GM23338 (cell line): Measurements from ENCODE around the gene COPB1. TPM values are rescaled to one million over a fixed set of nuclear protein-coding genes. Genes with fewer than 3 reads are reported as not detected.

ENCODE experiments used
- ATAC-seq: fragments of 200-7000 bp; cut with Tn5 transposase; 3 replicates; pipeline ENCODE4 v1.9.1; 2020
- DNase-seq: peaks from one replicate; pipeline ENCODE4 v3.0.0-alpha.2; 2015; ENCODE audit warnings: low spot score
- H2AFZ ChIP-seq: fragments of 200-600 bp; sonication (generic); 2 replicates; pipeline ENCODE4 v1.8.0; 2016; ENCODE audit warnings: antibody characterized with exemption, mild to moderate bottlenecking, moderate library complexity
- H3F3A ChIP-seq: fragments of 200-600 bp; sonication (generic); replicated peaks from 2 replicates; pipeline ENCODE4 v1.8.0; 2017; ENCODE audit warnings: antibody characterized with exemption, mixed run types, low read depth
- H3K27ac ChIP-seq: fragments of 200-600 bp; sonication (generic); 2 replicates; pipeline ENCODE4 v1.6.1; 2016; ENCODE audit warnings: low read depth
- H3K27me3 ChIP-seq: fragments of 200-600 bp; sonication (generic); 2 replicates; pipeline ENCODE4 v1.8.0; 2016; ENCODE audit warnings: mild to moderate bottlenecking, mixed run types, moderate library complexity; ENCODE audit not compliant: insufficient read depth
- H3K36me3 ChIP-seq: fragments of 200-600 bp; sonication (generic); 2 replicates; pipeline ENCODE4 v1.8.0; 2016; ENCODE audit warnings: mild to moderate bottlenecking; ENCODE audit not compliant: insufficient read depth
- H3K4me1 ChIP-seq: fragments of 200-600 bp; sonication (generic); 2 replicates; pipeline ENCODE4 v1.8.0; 2016; ENCODE audit warnings: mild to moderate bottlenecking, moderate library complexity; ENCODE audit not compliant: insufficient read depth
- H3K4me2 ChIP-seq: fragments of 200-600 bp; sonication (generic); 2 replicates; pipeline ENCODE4 v1.7.1; 2017; ENCODE audit warnings: mixed run types
- H3K4me3 ChIP-seq: fragments of 200-600 bp; sonication (generic); 2 replicates; pipeline ENCODE4 v1.6.1; 2016; ENCODE audit warnings: mixed run types
- H3K79me2 ChIP-seq: fragments of 200-600 bp; sonication (generic); replicated peaks from 2 replicates; pipeline ENCODE4 v1.8.0; 2017; ENCODE audit warnings: mild to moderate bottlenecking; ENCODE audit not compliant: insufficient read depth
- H3K9me2 ChIP-seq: fragments of 200-600 bp; sonication (generic); 2 replicates; pipeline ENCODE4 v1.8.0; 2017; ENCODE audit not compliant: insufficient read depth
- H4K20me1 ChIP-seq: fragments of 200-600 bp; sonication (generic); replicated peaks from 2 replicates; pipeline ENCODE4 v1.8.0; 2017; ENCODE audit warnings: mild to moderate bottlenecking; ENCODE audit not compliant: insufficient read depth
- H3K27ac Mint-ChIP-seq: 2 replicates; pipeline ENCODE4 v1.8.0; 2020; ENCODE audit warnings: inconsistent platforms, mild to moderate bottlenecking, moderate library complexity, mixed read lengths
- H3K27me3 Mint-ChIP-seq: 3 replicates; pipeline ENCODE4 v1.8.0; 2022; ENCODE audit warnings: low read depth, mild to moderate bottlenecking, moderate library complexity, mixed read lengths, inconsistent platforms; ENCODE audit not compliant: insufficient read depth, poor library complexity
- H3K36me3 Mint-ChIP-seq: 3 replicates; pipeline ENCODE4 v1.8.0; 2021; ENCODE audit warnings: low read depth, mild to moderate bottlenecking, inconsistent platforms, moderate library complexity, mixed read lengths
- H3K4me1 Mint-ChIP-seq: 3 replicates; pipeline ENCODE4 v1.8.0; 2020; ENCODE audit warnings: mild to moderate bottlenecking, inconsistent platforms, mixed read lengths
- H3K4me3 Mint-ChIP-seq: 3 replicates; pipeline ENCODE4 v1.8.0; 2021; ENCODE audit warnings: moderate library complexity, mild to moderate bottlenecking, inconsistent platforms, mixed read lengths
- H3K9me3 Mint-ChIP-seq: 3 replicates; pipeline ENCODE4 v1.8.0; 2020; ENCODE audit warnings: moderate library complexity, mild to moderate bottlenecking, inconsistent platforms, mixed read lengths
- CREB1 ChIP-seq: fragments of 250-450 bp; sonication (Bioruptor Pico); IDR thresholded peaks from 2 replicates; pipeline ENCODE4 v1.5.0; 2020; ENCODE audit warnings: low read depth, mild to moderate bottlenecking, moderate library complexity
- CTCF ChIP-seq, 2 experiments: fragments of 200-600 bp in 1 of 2; sonication (generic) in 1 of 2; conservative IDR thresholded peaks; 2 replicates each; pipeline versions ENCODE4 v1.5.1 to v1.6.1; 2016 to 2017; ENCODE audit warnings: antibody characterized with exemption in 2 of 2, low read depth in 2 of 2, mild to moderate bottlenecking in 2 of 2, moderate library complexity in 1 of 2
- EZH2 ChIP-seq: fragments of 200-600 bp; sonication (generic); IDR thresholded peaks from one replicate; pipeline ENCODE4 v1.8.0; 2017; ENCODE audit warnings: antibody characterized with exemption, mild to moderate bottlenecking, low read depth; ENCODE audit not compliant: unreplicated experiment
- EZH2phosphoT487 ChIP-seq: fragments of 200-600 bp; sonication (generic); IDR thresholded peaks from one replicate; pipeline ENCODE4 v1.8.1; 2018; ENCODE audit warnings: antibody characterized with exemption; ENCODE audit not compliant: unreplicated experiment
- JUNB ChIP-seq: IDR thresholded peaks from one replicate; pipeline ENCODE4 v1.6.1; 2016; ENCODE audit warnings: antibody characterized with exemption; ENCODE audit not compliant: unreplicated experiment
- NANOG ChIP-seq: IDR thresholded peaks from 2 replicates; pipeline ENCODE4 v1.6.1; 2016; ENCODE audit warnings: antibody characterized with exemption, borderline replicate concordance
- POLR2AphosphoS5 ChIP-seq: IDR thresholded peaks from 2 replicates; pipeline ENCODE4 v1.6.1; 2016; ENCODE audit warnings: antibody characterized with exemption, low read depth
- STAT1 ChIP-seq: IDR thresholded peaks from one replicate; pipeline ENCODE4 v1.6.1; 2016; ENCODE audit warnings: antibody characterized with exemption; ENCODE audit not compliant: unreplicated experiment
- ZNF114 ChIP-seq: fragments of 250-450 bp; sonication (Bioruptor Pico); IDR thresholded peaks from 2 replicates; pipeline ENCODE4 v1.5.0; 2020; ENCODE audit warnings: mild to moderate bottlenecking, moderate library complexity
- ZNF331 ChIP-seq: fragments of 250-450 bp; sonication (Bioruptor Pico); IDR thresholded peaks from 2 replicates; pipeline ENCODE4 v1.5.0; 2020; ENCODE audit warnings: low read depth, mild to moderate bottlenecking, moderate library complexity
- polyA plus RNA-seq: library from polyadenylated mRNA; unstranded; fragments of >200 nt; fragmentation: Nextera tagmentation; extraction: Ambion mirVana; gene quantifications from 2 replicates; pipeline ENCODE4 v1.2.1, GENCODE V29; 2016
- total RNA-seq: library from RNA; depleted of rRNA; stranded (reverse); fragments of >200 nt; shearing (Covaris generic); gene quantifications from 2 replicates; pipeline ENCODE4 v1.2.3, GENCODE V29; 2014
- TF ChIP-seq, protein P1 (sequence below): fragments of 250-450 bp; sonication (Bioruptor Pico); IDR thresholded peaks from 2 replicates; pipeline ENCODE4 v1.5.0; 2020; ENCODE audit warnings: mild to moderate bottlenecking, moderate library complexity
- TF ChIP-seq, protein P2 (sequence below): IDR thresholded peaks from 2 replicates; pipeline ENCODE4 v1.6.1; 2016; ENCODE audit warnings: antibody characterized with exemption

The COPB1 gene
- total and polyA plus RNA-seq, 2 experiments from 2014 or later = 42.3 to 104 TPM

- TF ChIP-seq, protein P1, sequence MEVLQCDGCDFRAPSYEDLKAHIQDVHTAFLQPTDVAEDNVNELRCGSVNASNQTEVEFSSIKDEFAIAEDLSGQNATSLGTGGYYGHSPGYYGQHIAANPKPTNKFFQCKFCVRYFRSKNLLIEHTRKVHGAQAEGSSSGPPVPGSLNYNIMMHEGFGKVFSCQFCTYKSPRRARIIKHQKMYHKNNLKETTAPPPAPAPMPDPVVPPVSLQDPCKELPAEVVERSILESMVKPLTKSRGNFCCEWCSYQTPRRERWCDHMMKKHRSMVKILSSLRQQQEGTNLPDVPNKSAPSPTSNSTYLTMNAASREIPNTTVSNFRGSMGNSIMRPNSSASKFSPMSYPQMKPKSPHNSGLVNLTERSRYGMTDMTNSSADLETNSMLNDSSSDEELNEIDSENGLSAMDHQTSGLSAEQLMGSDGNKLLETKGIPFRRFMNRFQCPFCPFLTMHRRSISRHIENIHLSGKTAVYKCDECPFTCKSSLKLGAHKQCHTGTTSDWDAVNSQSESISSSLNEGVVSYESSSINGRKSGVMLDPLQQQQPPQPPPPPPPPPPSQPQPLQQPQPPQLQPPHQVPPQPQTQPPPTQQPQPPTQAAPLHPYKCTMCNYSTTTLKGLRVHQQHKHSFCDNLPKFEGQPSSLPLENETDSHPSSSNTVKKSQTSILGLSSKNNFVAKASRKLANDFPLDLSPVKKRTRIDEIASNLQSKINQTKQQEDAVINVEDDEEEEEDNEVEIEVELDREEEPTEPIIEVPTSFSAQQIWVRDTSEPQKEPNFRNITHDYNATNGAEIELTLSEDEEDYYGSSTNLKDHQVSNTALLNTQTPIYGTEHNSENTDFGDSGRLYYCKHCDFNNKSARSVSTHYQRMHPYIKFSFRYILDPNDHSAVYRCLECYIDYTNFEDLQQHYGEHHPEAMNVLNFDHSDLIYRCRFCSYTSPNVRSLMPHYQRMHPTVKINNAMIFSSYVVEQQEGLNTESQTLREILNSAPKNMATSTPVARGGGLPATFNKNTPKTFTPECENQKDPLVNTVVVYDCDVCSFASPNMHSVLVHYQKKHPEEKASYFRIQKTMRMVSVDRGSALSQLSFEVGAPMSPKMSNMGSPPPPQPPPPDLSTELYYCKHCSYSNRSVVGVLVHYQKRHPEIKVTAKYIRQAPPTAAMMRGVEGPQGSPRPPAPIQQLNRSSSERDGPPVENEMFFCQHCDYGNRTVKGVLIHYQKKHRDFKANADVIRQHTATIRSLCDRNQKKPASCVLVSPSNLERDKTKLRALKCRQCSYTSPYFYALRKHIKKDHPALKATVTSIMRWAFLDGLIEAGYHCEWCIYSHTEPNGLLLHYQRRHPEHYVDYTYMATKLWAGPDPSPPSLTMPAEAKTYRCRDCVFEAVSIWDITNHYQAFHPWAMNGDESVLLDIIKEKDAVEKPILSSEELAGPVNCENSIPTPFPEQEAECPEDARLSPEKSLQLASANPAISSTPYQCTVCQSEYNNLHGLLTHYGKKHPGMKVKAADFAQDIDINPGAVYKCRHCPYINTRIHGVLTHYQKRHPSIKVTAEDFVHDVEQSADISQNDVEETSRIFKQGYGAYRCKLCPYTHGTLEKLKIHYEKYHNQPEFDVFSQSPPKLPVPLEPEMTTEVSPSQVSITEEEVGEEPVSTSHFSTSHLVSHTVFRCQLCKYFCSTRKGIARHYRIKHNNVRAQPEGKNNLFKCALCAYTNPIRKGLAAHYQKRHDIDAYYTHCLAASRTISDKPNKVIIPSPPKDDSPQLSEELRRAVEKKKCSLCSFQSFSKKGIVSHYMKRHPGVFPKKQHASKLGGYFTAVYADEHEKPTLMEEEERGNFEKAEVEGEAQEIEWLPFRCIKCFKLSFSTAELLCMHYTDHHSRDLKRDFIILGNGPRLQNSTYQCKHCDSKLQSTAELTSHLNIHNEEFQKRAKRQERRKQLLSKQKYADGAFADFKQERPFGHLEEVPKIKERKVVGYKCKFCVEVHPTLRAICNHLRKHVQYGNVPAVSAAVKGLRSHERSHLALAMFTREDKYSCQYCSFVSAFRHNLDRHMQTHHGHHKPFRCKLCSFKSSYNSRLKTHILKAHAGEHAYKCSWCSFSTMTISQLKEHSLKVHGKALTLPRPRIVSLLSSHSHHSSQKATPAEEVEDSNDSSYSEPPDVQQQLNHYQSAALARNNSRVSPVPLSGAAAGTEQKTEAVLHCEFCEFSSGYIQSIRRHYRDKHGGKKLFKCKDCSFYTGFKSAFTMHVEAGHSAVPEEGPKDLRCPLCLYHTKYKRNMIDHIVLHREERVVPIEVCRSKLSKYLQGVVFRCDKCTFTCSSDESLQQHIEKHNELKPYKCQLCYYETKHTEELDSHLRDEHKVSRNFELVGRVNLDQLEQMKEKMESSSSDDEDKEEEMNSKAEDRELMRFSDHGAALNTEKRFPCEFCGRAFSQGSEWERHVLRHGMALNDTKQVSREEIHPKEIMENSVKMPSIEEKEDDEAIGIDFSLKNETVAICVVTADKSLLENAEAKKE (CRISPR knock-in tag) = no peak
- no peak for TF ChIP-seq EZH2
Measured at GRCh38 chr11:14480716-14481115, 18.9 kb downstream of the COPB1 start (continued).

DNA sequence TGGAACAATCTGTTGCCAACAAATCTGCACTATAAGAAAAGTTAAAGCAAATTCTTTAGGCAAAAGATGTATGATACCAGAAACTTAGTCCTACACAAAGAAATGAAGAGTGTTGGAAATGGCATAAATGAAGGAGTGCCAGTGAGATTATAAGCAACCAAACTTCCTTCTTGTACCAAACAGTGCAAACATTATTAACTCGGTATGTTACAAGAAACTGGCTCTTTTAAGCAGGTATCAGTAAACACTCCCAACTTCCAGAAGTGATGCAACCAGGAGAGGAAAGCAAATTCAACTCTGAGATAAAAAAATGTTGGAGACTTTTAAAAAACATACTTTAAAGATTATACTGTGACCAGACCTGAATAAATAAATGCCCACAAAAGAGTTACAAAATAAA is 28.5 kb downstream of the COPB1 start:
- Mint-ChIP-seq H3K4me1 (no peaks in the 10 kb centered on the region), H3K4me3 (no peak overlapping the region), H3K36me3 (peaks cover 70% of the 10 kb centered on the region), H3K27me3 (no peaks in the 10 kb centered on the region), H3K27ac (no peak overlapping the region), H3K9me3 (no peaks in the 10 kb centered on the region)
- TF ChIP-seq CREB1 (no peak), JUNB (no peak), POLR2AphosphoS5 (no peak), EZH2phosphoT487 (no peak), CTCF (conservative IDR thresholded peaks at IDR 0.05; ENCODE audit: low read depth in 2 of 2) (no peak), NANOG (no peak), EZH2 (no peak), ZNF331 (CRISPR knock-in tag) (no peak), ZNF114 (CRISPR knock-in tag) (no peak), STAT1 (no peak)
- TF ChIP-seq, protein P2, sequence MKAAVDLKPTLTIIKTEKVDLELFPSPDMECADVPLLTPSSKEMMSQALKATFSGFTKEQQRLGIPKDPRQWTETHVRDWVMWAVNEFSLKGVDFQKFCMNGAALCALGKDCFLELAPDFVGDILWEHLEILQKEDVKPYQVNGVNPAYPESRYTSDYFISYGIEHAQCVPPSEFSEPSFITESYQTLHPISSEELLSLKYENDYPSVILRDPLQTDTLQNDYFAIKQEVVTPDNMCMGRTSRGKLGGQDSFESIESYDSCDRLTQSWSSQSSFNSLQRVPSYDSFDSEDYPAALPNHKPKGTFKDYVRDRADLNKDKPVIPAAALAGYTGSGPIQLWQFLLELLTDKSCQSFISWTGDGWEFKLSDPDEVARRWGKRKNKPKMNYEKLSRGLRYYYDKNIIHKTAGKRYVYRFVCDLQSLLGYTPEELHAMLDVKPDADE = no peak
- no peak overlapping the region for H2AFZ ChIP-seq
- H3K79me2 ChIP-seq = no peaks in the 10 kb centered on the region
- no peaks in the 10 kb centered on the region for H3K27me3 ChIP-seq
- H3F3A ChIP-seq = no peaks in the 10 kb centered on the region
- no peaks in the 10 kb centered on the region for H3K4me1 ChIP-seq
- H3K36me3 ChIP-seq = peaks cover 30% of the 10 kb centered on the region
- ATAC-seq (no peak), DNase-seq (no peak)
- no peak overlapping the region for H3K4me2 ChIP-seq
- H3K4me3 ChIP-seq = no peak overlapping the region
- 0 out of 2 replicates have a peak overlapping the region, but pooled peaks have one; percentile 26 for H3K27ac ChIP-seq
- peaks cover 9% of the 10 kb centered on the region; the same call in 1 of the 2 replicates for H4K20me1 ChIP-seq
- H3K9me2 ChIP-seq = no peaks in the 10 kb centered on the region
